NCI-H226 (cell line): Measurements from ENCODE around the gene ISYNA1.
A peak's percentile ranks its signal among the peaks of the same experiment; 100 is the strongest.

Experiments
- DNase-seq: peaks from one replicate; pipeline ENCODE4 v3.0.0-alpha.2; 2015

The ISYNA1 gene

DNA sequence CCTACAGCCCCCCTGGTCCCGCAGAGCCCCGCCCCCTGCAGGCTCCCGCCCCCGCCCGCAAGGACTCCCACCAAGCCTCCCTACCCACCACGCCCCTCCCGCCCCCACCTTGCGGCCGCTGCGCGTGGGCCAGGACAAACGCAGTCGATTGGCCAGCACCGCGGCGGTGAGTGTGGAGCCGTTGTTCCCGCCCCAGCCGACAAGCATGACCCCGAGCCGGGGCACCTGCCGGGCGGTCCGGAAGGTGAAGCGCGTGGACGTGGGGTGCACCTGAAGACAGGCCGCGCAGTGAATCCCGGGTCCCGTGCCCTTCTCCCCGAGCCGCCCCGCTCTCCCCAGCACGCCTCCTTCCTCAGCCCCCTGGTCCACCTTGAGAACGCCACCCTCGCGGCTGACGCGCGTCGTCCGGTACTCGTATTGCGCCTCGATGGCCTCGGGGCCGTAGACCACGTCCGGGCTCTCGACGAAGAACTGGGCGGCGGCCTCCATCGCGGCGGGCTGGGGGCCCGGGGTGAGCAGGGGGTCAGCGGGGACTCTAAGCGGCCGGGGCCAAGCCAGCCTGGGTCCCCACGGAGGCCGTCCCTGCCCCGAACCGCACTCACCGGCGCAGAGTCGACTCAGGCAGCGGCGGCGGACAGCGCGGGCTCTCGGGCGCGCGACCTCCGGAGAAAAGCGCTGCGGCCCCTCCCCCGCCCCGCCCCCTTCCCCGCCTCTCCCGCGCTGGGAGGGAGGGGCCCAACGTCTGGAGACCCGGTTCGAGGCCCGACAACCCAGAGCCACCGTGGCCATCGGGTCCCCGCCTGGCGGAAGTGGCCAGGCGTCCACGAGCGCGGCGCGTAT, at the start of gene ISYNA1:
TSS of gene ISYNA1 (minus strand) at position 643 of the 840 bp plus-strand sequence. CDS start at position 489, 154 bp downstream.
- peak; percentile 86 for DNase-seq

DNA sequence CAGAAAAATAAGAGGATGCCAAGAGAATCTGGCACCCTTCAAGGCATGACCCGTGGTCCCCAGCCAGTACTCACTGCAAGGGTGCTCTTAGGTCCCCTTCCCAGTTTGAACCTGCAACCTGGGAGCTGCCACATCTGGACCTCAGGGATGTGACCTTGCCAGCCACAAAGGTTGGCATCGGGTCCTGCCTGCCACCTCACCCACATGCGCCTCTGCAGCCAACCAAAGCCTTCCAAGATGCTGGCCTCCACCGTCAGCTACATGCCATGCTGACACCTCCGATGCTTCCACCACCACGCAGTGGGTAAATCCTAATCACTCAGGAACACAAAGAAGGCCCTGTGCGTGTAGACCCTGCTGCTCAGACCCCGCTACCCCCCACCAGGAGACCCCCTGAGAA, 48.8 kb upstream of the ISYNA1 start:
- no peak for DNase-seq

DNA sequence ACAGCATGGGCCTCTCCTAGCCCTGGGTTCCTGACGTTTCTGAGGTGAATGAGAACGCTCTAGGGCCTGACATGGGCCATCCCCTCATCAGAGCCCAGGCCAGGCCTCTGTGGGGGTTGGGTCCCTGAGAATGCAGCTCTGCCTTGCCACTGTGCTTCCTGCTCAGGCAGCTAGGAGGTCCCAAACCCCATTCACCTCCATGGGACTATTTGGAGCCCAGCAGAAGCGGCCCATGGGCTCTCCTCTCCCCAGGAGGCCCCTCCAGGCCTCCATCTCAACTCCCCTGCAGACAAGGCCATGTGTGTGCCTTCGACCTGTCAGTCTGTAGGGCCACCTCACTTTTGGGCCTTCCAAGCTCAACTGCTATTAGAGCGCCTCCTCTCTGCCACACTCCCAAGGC, 47.1 kb upstream of the ISYNA1 start:
- no peak for DNase-seq

DNA sequence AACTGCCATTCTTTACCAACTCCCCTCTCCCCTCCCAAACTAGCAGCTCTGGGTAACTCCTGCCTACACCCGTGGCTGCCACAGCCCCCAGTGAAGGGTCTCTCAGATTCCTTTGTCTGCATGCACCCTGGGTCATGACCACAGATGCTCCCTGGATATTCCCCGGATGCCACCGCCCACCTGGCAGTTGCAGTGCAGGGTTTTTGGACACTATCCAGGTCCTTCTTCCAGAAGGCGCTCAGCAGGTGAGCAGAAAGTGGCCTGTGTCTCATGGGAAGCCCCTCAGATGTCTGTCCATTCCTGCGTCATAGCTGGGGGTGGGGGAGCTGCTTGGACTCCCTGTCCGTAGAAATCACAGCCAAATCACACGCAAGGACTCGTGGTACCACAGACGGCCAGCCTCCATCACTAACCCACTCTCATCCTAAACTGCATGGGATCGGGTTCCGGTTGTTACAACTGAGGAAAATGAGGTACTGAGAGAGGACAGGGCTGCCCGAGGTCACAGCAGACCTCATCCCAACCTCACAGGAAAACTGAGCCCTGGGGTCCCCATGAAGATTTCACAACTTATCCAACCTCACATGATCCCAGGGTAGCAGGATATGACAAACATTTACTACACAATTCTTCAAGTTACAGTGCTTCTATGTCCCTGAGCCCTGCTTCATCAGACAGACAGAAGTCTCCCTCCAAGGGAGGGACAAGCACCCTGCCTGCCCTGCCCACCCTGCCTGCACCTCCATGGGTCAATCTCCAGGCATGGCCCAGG, 45.4 kb upstream of the ISYNA1 start:
- no peak for DNase-seq

DNA sequence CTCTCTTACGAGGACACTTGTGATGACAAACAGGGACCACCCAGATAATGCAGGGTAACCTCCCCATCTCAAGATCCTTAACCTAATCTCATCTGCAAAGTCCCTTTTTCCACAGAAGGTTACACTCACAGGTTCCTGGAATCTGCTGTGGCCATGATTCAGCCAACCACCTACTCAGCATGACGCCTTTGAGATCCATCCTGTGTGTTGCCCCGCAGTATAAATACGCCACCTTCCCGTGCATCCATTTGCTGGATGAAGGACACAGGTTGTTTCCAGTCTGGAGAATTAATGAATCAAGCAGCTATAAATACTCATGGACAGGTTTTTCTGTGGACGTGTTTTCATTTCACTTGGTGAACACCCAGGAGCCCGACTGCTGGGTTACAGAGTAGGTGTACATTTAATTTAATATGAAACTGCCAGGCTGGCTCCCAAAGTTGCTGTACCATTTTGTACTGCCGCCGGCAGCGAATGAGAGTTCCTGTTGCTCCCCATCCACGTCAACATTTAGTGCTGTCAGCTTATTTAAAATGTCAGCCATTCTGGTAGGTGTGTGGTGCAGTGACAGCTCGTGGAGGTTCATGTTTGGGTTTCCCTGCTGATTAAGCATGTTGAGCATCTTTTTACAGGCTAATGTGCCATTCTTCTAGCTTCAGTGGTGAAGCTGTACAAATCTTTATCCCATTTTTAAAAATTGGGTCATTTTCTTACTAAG, 43.7 kb upstream of the ISYNA1 start:
- no peak for DNase-seq

DNA sequence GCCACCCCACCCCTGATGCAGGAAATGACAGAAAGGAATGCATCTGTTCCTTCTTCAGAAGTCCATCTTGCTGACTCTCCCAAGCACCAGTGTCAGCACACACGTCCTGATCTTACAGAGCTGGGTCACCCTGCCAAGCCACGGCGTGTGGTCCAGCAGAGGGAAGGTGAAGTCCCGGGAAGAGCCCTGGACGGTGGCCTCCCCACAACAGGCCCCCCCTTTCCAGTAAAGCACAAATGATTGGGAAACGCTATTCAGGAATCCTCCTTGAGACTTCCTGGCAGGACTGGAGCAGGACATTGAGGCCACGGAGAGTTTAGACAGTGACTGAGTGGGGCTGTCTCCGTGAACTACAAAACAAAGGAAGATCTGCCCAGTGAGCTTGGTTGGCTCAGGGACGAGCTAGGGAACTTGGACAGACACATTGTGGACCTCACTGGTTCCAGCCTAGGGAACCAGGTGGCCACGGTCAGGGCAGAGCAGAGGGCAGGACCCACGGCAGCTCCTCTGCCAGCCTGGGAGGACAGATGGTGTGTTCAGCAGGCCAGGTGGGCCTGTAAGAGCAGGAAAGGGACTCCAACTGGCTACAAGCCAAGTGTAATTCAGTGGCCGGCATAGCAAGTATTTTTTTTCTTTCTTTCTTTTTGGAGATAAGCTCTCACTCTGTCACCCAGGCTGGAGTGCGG, 42.2 kb upstream of the ISYNA1 start:
- no peak for DNase-seq

DNA sequence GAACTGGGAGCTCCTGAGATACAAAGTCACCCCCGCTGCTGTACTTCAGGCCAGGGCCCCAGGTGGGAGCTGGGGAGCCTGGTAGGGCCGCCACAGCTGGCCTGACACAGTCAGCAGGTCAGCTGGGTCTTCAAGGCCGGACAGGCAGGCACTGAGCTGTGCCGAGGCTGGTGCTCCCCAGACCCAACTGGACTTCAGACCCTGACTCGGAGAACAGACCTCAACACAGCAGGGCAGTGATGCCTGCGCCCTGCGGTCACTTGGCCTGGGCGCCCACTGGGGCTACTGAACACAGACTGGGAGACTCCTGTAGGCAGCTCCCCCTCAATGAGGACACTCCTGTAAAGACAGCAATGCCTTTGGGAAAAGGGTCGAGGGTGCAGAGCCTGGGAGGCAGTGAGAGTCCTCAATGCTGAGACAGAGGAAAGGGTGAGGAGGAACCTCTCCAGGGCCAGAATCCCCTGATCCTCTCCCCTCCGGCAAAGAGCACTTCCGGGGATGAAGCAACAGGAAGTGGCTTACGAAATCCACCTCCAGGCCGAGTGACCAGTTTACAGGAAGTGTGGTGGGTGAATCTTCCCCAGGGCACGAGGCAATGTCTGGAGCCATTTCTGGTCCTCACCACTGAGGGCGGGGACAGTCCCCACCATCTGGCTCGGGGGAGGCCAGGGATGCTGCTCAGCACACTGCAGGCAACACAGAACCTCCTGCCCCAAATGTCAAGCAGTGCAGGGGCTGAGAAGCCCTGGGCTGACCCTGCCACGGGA, 40.8 kb upstream of the ISYNA1 start:
- DNase-seq = peak; percentile 88

DNA sequence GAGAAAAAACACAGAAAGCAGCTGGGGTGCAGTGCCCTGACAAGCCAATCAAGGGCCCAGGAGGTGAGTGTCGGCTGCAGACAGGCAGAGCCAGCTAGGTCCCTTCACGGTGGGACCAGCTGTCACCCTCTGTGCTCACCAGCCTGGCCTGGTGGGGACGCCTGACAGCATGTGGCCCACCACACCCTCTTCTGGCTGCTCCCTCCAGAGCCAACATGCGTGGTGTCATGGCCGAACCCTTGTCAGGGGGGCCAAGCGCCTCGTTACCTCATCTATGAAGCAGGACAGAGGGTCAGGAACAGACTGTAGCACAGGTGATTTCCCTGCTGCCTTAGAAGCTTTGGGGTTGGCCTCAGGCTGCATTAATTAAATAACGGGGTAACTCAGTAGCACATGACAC, 40.0 kb upstream of the ISYNA1 start:
- DNase-seq = no peak

DNA sequence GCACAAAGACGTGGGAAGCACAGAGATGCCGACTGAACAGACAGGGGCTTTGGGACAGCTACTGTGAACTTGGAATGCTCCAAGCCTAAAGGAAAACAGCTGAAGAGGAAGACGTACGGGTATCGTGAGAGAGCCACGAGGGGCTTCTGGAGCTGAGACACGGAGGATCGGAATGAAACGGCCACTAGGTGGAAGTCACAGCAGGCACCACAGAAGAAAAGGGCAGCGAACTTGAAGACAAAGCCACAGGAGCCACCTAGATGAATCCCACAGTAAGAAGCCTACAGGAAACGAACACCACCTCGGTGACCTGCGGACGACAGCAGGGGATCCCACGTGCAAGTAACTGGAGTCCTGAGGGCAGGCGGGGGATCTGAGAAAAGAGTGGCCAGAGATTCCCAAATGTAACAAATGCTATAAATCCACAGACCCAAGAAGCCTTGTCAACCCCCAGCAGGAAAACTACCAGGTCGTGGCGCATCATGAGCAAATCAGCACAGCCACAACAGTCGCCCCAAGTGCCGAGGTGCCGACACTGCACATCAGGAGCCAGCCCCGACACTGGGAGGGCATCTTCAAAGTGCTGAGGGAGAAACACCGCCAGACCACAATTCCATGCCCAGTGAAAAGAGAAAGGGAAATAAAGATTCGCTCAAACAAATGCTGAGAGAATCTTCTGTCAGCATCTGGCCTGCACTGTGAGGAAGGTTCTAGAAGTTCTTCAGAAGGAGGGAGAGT, 39.3 kb upstream of the ISYNA1 start:
- DNase-seq = no peak

DNA sequence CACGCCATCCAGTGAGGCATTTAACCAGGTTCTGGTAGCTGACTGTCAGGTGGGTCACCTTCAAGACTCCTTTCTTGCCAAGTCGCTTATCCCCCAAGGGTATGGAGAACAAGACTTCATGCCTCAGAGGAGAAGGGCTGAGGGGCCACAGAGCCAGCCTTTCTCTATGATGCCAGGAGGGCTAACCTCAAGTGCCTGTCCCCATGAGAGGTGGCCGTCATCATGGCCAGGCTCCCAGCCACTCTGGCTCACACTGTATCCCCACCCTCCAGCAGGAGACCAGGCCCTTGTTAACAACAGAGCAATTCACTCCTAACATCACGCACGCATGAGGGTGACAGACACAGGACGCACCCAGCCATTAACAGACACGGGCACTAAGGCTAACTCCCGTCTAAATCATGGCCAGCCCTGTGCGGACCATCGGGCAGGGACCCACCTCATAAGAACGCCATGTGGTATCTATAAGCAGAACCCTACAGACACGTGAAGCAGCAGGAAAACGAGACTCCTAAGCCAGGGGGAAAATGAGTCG, 38.6 kb upstream of the ISYNA1 start:
- DNase-seq = no peak

DNA sequence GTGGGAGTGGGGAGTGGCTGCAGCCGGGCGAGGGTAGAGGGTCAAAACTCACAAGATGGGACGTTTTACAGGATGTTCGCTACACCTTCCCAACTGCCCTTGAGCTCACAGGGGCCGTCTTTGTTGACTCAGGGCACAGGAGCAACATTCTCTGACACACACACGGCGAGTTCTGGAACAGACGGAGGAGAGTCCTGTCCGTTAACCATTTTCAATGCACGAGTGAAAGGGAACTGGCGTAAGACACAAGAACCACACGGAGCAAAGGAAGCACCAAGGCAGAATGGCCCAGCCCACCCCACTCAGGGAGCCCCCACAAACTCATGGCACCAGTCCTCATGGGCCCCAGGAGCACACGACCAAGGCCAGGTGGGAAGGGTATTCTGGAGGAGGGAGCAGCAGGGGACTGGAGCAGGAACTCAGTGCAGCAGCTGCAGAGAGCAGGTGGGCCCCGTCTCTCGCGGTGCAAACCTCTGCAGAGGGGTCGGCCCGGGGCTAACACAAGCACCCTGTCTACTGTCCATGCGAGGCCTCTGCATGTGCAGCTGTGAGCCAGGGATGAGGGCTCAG, 37.9 kb upstream of the ISYNA1 start:
- no peak for DNase-seq

DNA sequence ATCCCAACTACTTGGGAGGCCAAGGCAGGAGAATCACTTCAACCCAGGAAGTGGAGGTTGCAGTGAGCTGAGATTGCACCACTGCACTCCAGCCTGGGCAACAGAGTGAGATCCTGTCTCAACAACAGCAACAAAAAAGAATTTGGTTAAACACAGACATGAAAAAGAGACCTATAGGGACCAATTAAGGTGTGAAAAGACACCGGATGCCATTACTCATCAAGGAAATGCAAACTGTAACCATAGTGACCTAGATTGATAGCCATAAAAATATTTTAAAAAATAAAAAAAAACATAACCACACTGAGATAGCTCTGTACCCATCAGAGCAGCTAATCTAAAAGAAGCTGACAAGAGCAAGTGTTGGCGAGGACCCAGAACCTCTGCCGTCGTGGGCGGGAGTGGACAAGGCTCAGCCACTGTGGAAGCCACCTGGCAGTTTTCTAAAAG, 37.1 kb upstream of the ISYNA1 start:
- no peak for DNase-seq

DNA sequence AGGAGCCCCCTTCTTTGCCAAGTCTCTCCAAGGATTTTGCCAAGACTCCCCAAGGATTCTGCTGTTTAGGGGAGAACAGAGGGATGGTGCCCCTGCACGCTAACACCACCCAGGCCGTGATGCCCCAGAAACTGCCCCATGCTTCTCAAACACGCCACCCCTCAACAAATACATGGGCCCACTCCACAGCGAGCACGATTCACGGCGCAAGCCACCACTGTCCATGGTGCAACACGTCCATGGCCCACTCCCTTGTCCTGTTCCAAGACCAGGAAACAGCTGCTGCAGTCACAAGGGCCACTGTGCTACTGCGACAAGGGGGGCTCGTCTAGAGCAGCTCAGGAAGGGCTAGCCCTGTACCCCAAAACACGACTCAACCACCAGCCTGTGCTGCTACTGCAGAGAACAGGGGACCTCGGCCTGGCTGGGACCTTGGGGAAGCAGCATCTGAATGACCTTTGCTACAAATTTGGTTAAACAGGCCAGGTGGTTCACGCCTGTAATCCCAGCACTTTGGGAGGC, 36.5 kb upstream of the ISYNA1 start:
- DNase-seq = no peak

DNA sequence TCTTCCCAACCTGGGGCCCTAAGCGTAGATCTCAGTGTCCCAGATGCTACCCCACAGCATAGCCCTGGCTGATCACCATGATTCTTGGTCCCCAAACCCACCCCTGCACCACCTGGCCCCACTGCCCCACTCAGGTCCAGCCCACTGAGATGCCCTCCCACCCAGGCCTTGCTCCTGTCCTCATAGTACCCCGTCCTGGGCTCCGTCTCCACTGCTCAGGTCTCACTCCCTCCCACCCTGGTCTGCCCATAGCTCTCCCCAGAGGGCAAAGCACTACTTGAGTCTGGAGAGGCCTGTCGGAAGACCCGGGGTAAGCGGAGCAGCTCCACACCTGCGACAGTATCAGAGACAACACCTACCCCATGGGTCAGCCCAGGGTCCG, 35.8 kb upstream of the ISYNA1 start:
- DNase-seq = no peak

DNA sequence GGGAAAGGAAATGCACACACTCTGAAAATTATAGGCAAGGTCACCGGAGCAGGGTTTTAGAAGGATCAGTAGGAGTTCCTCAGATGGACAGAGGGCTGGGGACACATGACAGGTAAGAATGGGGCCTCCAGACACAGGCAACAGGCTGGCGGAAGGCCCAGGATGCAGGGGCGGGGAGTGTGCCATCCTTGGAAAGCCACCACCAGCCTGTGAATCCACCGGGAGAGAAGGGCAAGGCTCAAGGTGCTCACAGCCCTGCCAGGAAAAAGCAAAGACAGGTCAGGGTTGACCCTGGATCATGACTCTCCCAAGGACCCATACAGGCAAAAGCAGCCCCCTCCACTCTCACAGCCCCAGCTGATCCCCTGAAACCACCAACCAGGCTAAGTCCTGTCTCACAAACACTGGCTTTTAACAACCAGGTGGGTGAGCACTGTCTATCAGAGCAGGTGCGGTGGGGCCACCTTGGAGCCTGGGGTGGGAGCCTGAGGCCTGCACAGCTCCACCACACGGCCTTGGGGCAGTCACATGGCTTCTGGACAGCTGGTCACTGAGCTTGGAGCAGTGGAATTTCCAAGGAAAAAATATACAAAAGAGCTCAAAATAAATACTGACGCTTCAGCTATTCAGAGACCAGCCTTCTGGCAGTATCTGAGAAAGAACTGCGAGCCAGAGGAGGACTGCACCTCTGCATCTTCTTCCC, 35.2 kb upstream of the ISYNA1 start:
- DNase-seq = no peak

DNA sequence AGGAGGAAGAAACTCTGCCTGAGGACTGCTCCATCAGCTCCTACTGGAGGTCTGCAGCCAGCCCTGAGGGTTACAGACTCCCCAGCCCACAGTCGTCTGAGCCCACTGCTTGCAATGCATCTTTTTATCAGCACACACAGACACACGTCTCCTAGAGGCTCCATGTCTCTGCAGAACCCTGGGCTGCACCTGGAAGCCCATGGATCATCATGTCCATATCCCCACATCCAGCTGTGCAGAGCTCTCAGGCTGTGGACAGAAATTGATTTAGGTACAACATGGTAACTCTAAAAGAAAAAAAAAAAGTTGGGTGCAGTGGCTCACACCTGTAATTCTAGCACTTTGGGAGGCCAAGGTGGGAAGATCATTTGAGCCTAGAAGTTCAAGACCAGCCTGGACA, 32.9 kb upstream of the ISYNA1 start:
- DNase-seq = no peak

DNA sequence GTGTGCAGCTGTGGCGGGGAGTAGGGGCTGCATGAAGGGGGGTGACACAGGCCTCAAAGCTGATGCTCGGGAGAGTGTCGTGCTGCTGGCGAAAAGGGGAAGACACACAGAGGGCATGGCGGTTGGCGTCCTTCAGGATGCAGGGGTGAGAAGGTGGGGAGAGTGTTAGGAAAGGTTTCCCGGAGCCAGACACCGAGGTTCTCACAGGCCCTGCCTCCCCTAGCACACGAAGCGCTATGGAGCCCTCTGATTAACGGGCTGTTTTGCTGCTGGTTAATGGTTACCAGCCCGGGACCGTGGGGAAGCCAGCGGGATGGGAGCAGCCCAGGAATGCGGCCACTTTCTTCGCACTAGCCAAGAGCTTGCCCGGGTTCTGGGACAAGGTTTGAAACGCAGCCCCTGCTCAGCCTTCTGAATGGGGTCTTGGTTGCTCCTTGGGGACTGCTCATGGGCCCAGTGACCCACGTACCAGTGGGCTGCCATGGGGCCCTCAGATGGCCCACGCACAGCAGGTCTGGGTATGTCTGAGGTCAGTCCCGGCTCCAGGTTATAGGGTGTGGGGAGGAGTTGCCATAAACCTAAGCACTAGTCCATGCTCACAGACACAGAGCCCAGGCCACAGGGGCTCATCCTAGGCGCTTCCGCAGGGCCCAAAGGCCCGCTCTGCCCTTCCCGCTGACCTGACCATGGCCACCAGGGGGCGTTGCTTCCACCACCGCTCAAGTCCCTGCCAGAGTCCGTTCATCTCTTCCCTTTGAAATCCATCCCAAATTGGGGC, 31.3 kb upstream of the ISYNA1 start:
- DNase-seq = no peak

DNA sequence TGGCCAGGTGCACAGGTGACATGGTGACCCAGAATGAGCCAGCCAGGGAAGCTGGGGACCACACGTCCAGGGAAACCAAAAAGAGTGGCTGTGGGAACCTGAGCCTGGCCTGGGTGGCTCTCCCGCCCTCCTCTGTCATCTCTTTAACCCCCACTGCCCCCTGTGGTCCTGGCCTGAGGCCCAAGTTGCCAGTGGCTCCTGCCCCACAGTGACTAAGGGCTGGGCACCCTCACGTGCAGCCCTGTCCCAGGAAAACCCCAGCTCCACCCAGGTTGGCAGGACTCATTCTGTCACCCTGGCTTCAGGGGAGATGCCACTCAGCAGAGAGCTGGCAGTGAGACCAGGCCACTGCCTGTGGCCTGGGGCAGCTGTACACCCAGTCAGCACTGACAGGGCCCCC, 30.6 kb upstream of the ISYNA1 start:
- no peak for DNase-seq

DNA sequence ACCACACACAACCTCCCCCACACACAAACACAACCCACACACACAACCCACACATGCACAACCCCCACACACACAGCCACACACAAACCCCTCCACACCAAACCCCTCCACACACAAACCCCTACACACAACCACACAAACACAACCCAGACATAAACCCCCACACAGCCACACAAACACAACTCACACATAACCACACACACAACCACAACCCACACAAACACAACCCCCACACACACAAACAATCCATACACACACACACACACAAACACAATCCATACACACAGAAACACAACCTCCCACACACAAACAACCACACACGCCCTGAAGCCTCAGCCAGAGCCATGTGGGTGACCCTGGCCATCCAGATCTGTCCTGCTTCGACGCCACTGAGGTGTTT, 30.0 kb upstream of the ISYNA1 start:
- DNase-seq = no peak
